CD4-positive, CD25-positive, alpha-beta regulatory T cell (primary cell): ENCODE measurements around the gene COPS2. TPM values are rescaled to one million over a fixed set of nuclear protein-coding genes. Genes with fewer than 3 reads are reported as not detected.

Experiments used
- ATAC-seq, 2 donors: fragments of 150-1000 bp; cut with Tn5 transposase; one replicate each; pipeline ENCODE4 v1.10.0; 2021; ENCODE audit warnings: low read depth in 2 of 2, moderate number of reproducible peaks in 2 of 2, moderate library complexity in 1 of 2
- DNase-seq, 3 donors: peaks; one replicate each; pipeline versions ENCODE4 v3.0.0 to v3.0.0-alpha.2; 2012 to 2022; ENCODE audit warnings: mixed read lengths in 1 of 3
- H3K27ac ChIP-seq: one replicate; pipeline ENCODE4 v1.7.0; 2013; ENCODE audit warnings: mild to moderate bottlenecking, low read length; ENCODE audit not compliant: insufficient read depth, poor library complexity, severe bottlenecking
- H3K27me3 ChIP-seq: one replicate; pipeline ENCODE4 v1.7.0; 2013; ENCODE audit warnings: low read length; ENCODE audit not compliant: control insufficient read depth, insufficient read depth
- H3K36me3 ChIP-seq: one replicate; pipeline ENCODE4 v1.7.0; 2013; ENCODE audit warnings: mild to moderate bottlenecking, low read length, moderate library complexity; ENCODE audit not compliant: control insufficient read depth, insufficient read depth
- H3K4me1 ChIP-seq: 2 replicates; pipeline ENCODE4 v1.7.0; 2013; ENCODE audit warnings: mild to moderate bottlenecking, low read length; ENCODE audit not compliant: insufficient read depth, control insufficient read depth, poor library complexity, severe bottlenecking
- H3K4me3 ChIP-seq: one replicate; pipeline ENCODE4 v1.7.0; 2013; ENCODE audit warnings: low read depth, mild to moderate bottlenecking, low read length, moderate library complexity
- H3K9me3 ChIP-seq, 2 experiments: 1 replicate in 1 of 2; 2 replicates in 1 of 2; pipeline ENCODE4 v1.7.0; 2013; ENCODE audit warnings: low read length in 2 of 2, mild to moderate bottlenecking in 1 of 2, moderate library complexity in 1 of 2; ENCODE audit not compliant: control insufficient read depth in 2 of 2
- H3K27ac Mint-ChIP-seq, 3 donors: one replicate each; pipeline ENCODE4 v1.8.0; 2020 to 2022; ENCODE audit warnings: mild to moderate bottlenecking in 3 of 3, mixed read lengths in 3 of 3, moderate library complexity in 2 of 3
- H3K27me3 Mint-ChIP-seq: one replicate; pipeline ENCODE4 v1.8.0; 2022; ENCODE audit warnings: mild to moderate bottlenecking, mixed read lengths
- H3K36me3 Mint-ChIP-seq: one replicate; pipeline ENCODE4 v1.8.0; 2020; ENCODE audit warnings: mixed read lengths
- H3K4me1 Mint-ChIP-seq, 4 donors: one replicate each; pipeline ENCODE4 v1.8.0; 2020 to 2022; ENCODE audit warnings: mixed read lengths in 4 of 4, mild to moderate bottlenecking in 1 of 4
- H3K4me3 Mint-ChIP-seq, 4 donors: one replicate each; pipeline ENCODE4 v1.8.0; 2020 to 2022; ENCODE audit warnings: mild to moderate bottlenecking in 4 of 4, mixed read lengths in 4 of 4, moderate library complexity in 3 of 4
- H3K9me3 Mint-ChIP-seq, 7 donors: one replicate each; pipeline ENCODE4 v1.8.0; 2020 to 2022; ENCODE audit warnings: mixed read lengths in 7 of 7, mild to moderate bottlenecking in 3 of 7, moderate library complexity in 2 of 7
- polyA plus RNA-seq, 4 donors: library from polyadenylated mRNA; unstranded; fragments of 300-500 nt; fragmentation: Illumina TruSeq; gene quantifications; one replicate each; pipeline ENCODE4 v1.2.3, GENCODE V29; 2021
- total RNA-seq: library from RNA; stranded (reverse); gene quantifications from one replicate; pipeline ENCODE4 v1.2.3, GENCODE V29; 2022

COPS2 gene
- total RNA-seq, result 102 TPM
- polyA plus RNA-seq, result 10 to 100 TPM; 38.1 to 48.7 (median 40.2) TPM

GRCh38 chr15:49155110-49155833, at the start of gene COPS2:
Gene COPS2 (minus strand): TSS chr15:49155599. CDS start chr15:49155578, 21 bp downstream.
- Histone ChIP-seq H3K4me1 (peaks cover 42% of the 10 kb centered on the region), H3K27ac (peak within 1 kb of the TSS; percentile 89), H3K36me3 (no peaks in the 10 kb centered on the region), H3K4me3 (peak within 1 kb of the TSS; percentile 99), H3K9me3 (no peaks in the 10 kb centered on the region), H3K27me3 (no peaks in the 10 kb centered on the region)
- Mint-ChIP-seq H3K27ac (peak within 1 kb of the TSS; percentile 99 to 100 (median 100)), H3K9me3 (no peaks in the 10 kb centered on the region), H3K4me1 (peaks cover 46 to 68% (median 49%) of the 10 kb centered on the region in 4 donors), H3K27me3 (no peaks in the 10 kb centered on the region), H3K36me3 (peaks cover 4% of the 10 kb centered on the region), H3K4me3 (peak within 1 kb of the TSS; percentile 95 to 100 (median 100))
- DNase-seq, result peak; percentile 91 to 99 (median 96)
- ATAC-seq, result peak; percentile 98 to 99

DNA sequence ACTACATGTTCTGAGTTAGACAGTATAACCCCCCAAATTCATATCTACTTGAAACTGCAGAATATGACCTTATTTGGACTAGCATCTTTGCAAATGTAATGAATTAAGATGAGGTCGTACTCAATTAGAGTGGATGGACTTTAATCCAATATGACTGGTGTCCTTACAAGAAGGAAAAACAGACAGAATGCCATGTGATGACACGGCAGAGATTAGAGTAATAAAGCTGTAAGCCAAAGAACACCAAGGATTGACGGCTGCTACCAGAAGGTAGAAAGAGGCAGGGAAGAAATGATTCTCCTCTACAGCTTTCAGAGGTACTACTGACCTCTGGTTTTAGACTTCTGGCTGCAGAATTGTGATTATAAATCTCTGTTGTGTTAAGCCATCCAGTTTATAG, 44.9 kb upstream of the COPS2 start:
- peaks cover 0 to 4% of the 10 kb centered on the region in 2 experiments for H3K9me3 ChIP-seq
- DNase-seq (no peak), ATAC-seq (no peak)
- no peaks in the 10 kb centered on the region for H3K27me3 ChIP-seq
- Mint-ChIP-seq H3K4me3 (no peak overlapping the region), H3K9me3 (peaks cover 0 to 8% (median under 1%) of the 10 kb centered on the region in 7 donors), H3K27ac (peak overlapping the region in 1 of 3 donors; percentile 45), H3K36me3 (peaks cover 35% of the 10 kb centered on the region), H3K27me3 (no peaks in the 10 kb centered on the region), H3K4me1 (peaks cover 17 to 42% (median 27%) of the 10 kb centered on the region in 4 donors)
- no peak overlapping the region for H3K4me3 ChIP-seq
- H3K36me3 ChIP-seq, result peaks cover 18% of the 10 kb centered on the region
- no peak overlapping the region for H3K27ac ChIP-seq
- H3K4me1 ChIP-seq, result no peaks in the 10 kb centered on the region

GRCh38 chr15:49199666-49200065, 44.3 kb upstream of the COPS2 start:
- Mint-ChIP-seq H3K4me1 (peaks cover 18 to 43% (median 25%) of the 10 kb centered on the region in 4 donors), H3K36me3 (peaks cover 28% of the 10 kb centered on the region)
- no peak for DNase-seq

DNA sequence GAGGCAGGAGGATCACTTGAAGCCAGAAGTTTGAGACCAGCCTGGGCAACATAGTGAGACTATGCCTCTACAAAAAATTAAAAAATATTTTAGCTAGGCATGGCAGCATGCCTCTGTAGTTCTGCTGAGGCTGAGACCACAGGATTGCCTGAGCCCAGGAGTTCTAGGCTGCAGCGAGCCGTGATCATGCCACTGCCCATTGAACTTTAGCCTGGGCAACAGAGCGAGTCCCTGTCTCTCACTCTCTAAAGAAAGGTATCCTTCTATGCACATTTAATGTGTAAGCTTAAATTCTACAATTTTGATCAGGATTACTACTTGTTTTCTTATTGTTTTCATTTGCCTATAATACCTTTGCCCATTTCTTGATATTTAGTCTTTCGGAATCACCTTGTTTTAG, 41.5 kb upstream of the COPS2 start:
- no peak overlapping the region for H3K4me3 Mint-ChIP-seq
- Histone ChIP-seq H3K36me3 (peaks cover 6% of the 10 kb centered on the region), H3K4me1 (no peaks in the 10 kb centered on the region), H3K27ac (no peak overlapping the region), H3K27me3 (no peaks in the 10 kb centered on the region), H3K9me3 (no peaks in the 10 kb centered on the region), H3K4me3 (no peak overlapping the region)
- DNase-seq (no peak), ATAC-seq (no peak)
- H3K27ac Mint-ChIP-seq, result no peak overlapping the region
- peaks cover 4% of the 10 kb centered on the region for H3K36me3 Mint-ChIP-seq
- H3K27me3 Mint-ChIP-seq, result no peaks in the 10 kb centered on the region
- peaks cover 20 to 38% (median 30%) of the 10 kb centered on the region in 4 donors for H3K4me1 Mint-ChIP-seq
- no peaks in the 10 kb centered on the region for H3K9me3 Mint-ChIP-seq

More at GRCh38 chr15:49199666-49200065, 44.3 kb upstream of the COPS2 start:
- H3K27me3 ChIP-seq, result no peaks in the 10 kb centered on the region
- no peak overlapping the region for H3K4me3 ChIP-seq
- peaks cover 18% of the 10 kb centered on the region for H3K36me3 ChIP-seq
- Mint-ChIP-seq H3K9me3 (peaks cover 0 to 1% (median 0%) of the 10 kb centered on the region in 7 donors), H3K27ac (peak overlapping the region in 1 of 3 donors; percentile 45), H3K4me3 (no peak overlapping the region), H3K27me3 (no peaks in the 10 kb centered on the region)
- no peaks in the 10 kb centered on the region for H3K9me3 ChIP-seq
- H3K4me1 ChIP-seq, result no peaks in the 10 kb centered on the region
- no peak overlapping the region for H3K27ac ChIP-seq
- ATAC-seq, result no peak

GRCh38 chr15:49191892-49192291, 36.5 kb upstream of the COPS2 start:
- Histone ChIP-seq H3K9me3 (no peaks in the 10 kb centered on the region), H3K4me1 (no peaks in the 10 kb centered on the region), H3K27ac (no peak overlapping the region), H3K4me3 (no peak overlapping the region), H3K36me3 (peaks cover 2% of the 10 kb centered on the region), H3K27me3 (no peaks in the 10 kb centered on the region)
- DNase-seq (no peak), ATAC-seq (no peak)
- no peak overlapping the region for H3K4me3 Mint-ChIP-seq
- peaks cover 15% of the 10 kb centered on the region for H3K36me3 Mint-ChIP-seq
- peaks cover 0 to 2% (median 0%) of the 10 kb centered on the region in 7 donors for H3K9me3 Mint-ChIP-seq
- peaks cover 39 to 44% (median 40%) of the 10 kb centered on the region in 4 donors for H3K4me1 Mint-ChIP-seq
- H3K27me3 Mint-ChIP-seq, result no peaks in the 10 kb centered on the region
- no peak overlapping the region for H3K27ac Mint-ChIP-seq

GRCh38 chr15:49190586-49190985, 35.2 kb upstream of the COPS2 start:
- no peaks in the 10 kb centered on the region for H3K27me3 Mint-ChIP-seq
- peaks cover 0 to 4% (median under 1%) of the 10 kb centered on the region in 7 donors for H3K9me3 Mint-ChIP-seq
- ATAC-seq (no peak), DNase-seq (no peak)
- Histone ChIP-seq H3K36me3 (peaks cover 3% of the 10 kb centered on the region), H3K27ac (no peak overlapping the region), H3K4me3 (no peak overlapping the region), H3K9me3 (no peaks in the 10 kb centered on the region), H3K4me1 (no peaks in the 10 kb centered on the region), H3K27me3 (no peaks in the 10 kb centered on the region)
- H3K27ac Mint-ChIP-seq, result no peak overlapping the region
- H3K36me3 Mint-ChIP-seq, result peaks cover 22% of the 10 kb centered on the region
- H3K4me1 Mint-ChIP-seq, result peaks cover 37 to 46% (median 40%) of the 10 kb centered on the region in 4 donors
- H3K4me3 Mint-ChIP-seq, result no peak overlapping the region

- H3K4me1 Mint-ChIP-seq, result peaks cover 39 to 53% (median 45%) of the 10 kb centered on the region in 4 donors
- H3K27me3 Mint-ChIP-seq, result no peaks in the 10 kb centered on the region
- Histone ChIP-seq H3K4me1 (no peaks in the 10 kb centered on the region), H3K9me3 (no peaks in the 10 kb centered on the region), H3K27me3 (no peaks in the 10 kb centered on the region), H3K36me3 (peaks cover 5% of the 10 kb centered on the region), H3K27ac (no peak overlapping the region), H3K4me3 (no peak overlapping the region)
- H3K4me3 Mint-ChIP-seq, result no peak overlapping the region
- DNase-seq, result no peak
- no peak overlapping the region for H3K27ac Mint-ChIP-seq
- peaks cover 31% of the 10 kb centered on the region for H3K36me3 Mint-ChIP-seq
- no peak for ATAC-seq
- peaks cover 0 to 7% (median 2%) of the 10 kb centered on the region in 7 donors for H3K9me3 Mint-ChIP-seq
Measured at GRCh38 chr15:49189631-49190030, 34.2 kb upstream of the COPS2 start.
